ENCODE results near the gene CYP2S1. TPM values are rescaled to one million over a fixed set of nuclear protein-coding genes. Genes with fewer than 3 reads are reported as not detected.

CYP2S1 gene
- total RNA-seq, 1 donor from 2014 or later, result 0.39 TPM

- no peak for DNase-seq (ENCODE audit: low read depth in 2 of 2)
Observed at GRCh38 chr19:41195675-41196497, 2.9 kb downstream of the CYP2S1 start.

- no peak for DNase-seq (ENCODE audit: low read depth in 2 of 2)
Observed at GRCh38 chr19:41198559-41198958, 5.5 kb downstream of the CYP2S1 start.

GRCh38 chr19:41203371-41203770, 10.4 kb downstream of the CYP2S1 start:
- DNase-seq (ENCODE audit: low read depth in 2 of 2), result no peak

- DNase-seq (ENCODE audit: low read depth in 2 of 2), result peak; percentile 75 to 88
Observed at GRCh38 chr19:41204338-41204737, 11.3 kb downstream of the CYP2S1 start.

GRCh38 chr19:41205995-41206394, 13.0 kb downstream of the CYP2S1 start:
- no peak for DNase-seq (ENCODE audit: low read depth in 2 of 2)

- no peak for DNase-seq (ENCODE audit: low read depth in 2 of 2)
Observed at GRCh38 chr19:41206456-41206855, 13.4 kb downstream of the CYP2S1 start.

GRCh38 chr19:41206926-41207750, 14.1 kb downstream of the CYP2S1 start:
- DNase-seq (ENCODE audit: low read depth in 2 of 2), result no peak

GRCh38 chr19:41214161-41214560, 21.1 kb downstream of the CYP2S1 start:
- DNase-seq (ENCODE audit: low read depth in 2 of 2), result no peak

GRCh38 chr19:41217741-41218140, 24.7 kb downstream of the CYP2S1 start:
- DNase-seq (ENCODE audit: low read depth in 2 of 2), result no peak

- DNase-seq (ENCODE audit: low read depth in 2 of 2), result no peak
Observed at GRCh38 chr19:41218249-41218614, 25.2 kb downstream of the CYP2S1 start.

- peak in 1 of 2 donors; percentile 60 for DNase-seq (ENCODE audit: low read depth in 2 of 2)
Observed at GRCh38 chr19:41218615-41219507, 25.8 kb downstream of the CYP2S1 start, which contains the start of gene AXL. Gene AXL (plus strand): TSS chr19:41219223. CDS start chr19:41219393, 170 bp downstream.

- DNase-seq (ENCODE audit: low read depth in 2 of 2), result peak in 1 of 2 donors; percentile 30
Observed at GRCh38 chr19:41219924-41220567, 27.0 kb downstream of the CYP2S1 start.

GRCh38 chr19:41220811-41221210, 27.8 kb downstream of the CYP2S1 start:
- no peak for DNase-seq (ENCODE audit: low read depth in 2 of 2)

GRCh38 chr19:41221514-41222205, 28.6 kb downstream of the CYP2S1 start:
- no peak for DNase-seq (ENCODE audit: low read depth in 2 of 2)

- DNase-seq (ENCODE audit: low read depth in 2 of 2), result no peak
Observed at GRCh38 chr19:41222240-41222639, 29.2 kb downstream of the CYP2S1 start.

GRCh38 chr19:41223431-41224234, 30.6 kb downstream of the CYP2S1 start:
- peak in 1 of 2 donors; percentile 79 for DNase-seq (ENCODE audit: low read depth in 2 of 2)

GRCh38 chr19:41224632-41225031, 31.6 kb downstream of the CYP2S1 start:
- DNase-seq (ENCODE audit: low read depth in 2 of 2), result no peak

GRCh38 chr19:41225238-41226052, 32.4 kb downstream of the CYP2S1 start:
- DNase-seq (ENCODE audit: low read depth in 2 of 2), result peak; percentile 15 to 95

Data from dermis microvascular lymphatic vessel endothelial cell (primary cell).